Activated B cell treated with CpG ODN at 0.5 μM for 24 hours (primary cell): ENCODE data around the gene NAT9. TPM values are rescaled to one million over a fixed set of nuclear protein-coding genes. Genes with fewer than 3 reads are reported as not detected.

Experiments
- ATAC-seq: fragments of 200-7000 bp; cut with Tn5 transposase; one replicate; pipeline ENCODE4 v1.10.0; 2021; ENCODE audit warnings: low read depth, mild to moderate bottlenecking, moderate library complexity
- CTCF ChIA-PET: fragments of 350-600 bp; sonication (Branson Sonifier 250); formaldehyde crosslinking; loops from one replicate; lab custom pipeline; 2021; ENCODE audit warnings: antibody characterized with exemption; lab: Charles Lee
- POLR2A ChIA-PET: fragments of 350-600 bp; sonication (Branson Sonifier 250); formaldehyde crosslinking; loops from one replicate; lab custom pipeline; 2021; ENCODE audit warnings: antibody characterized with exemption; lab: Charles Lee
- DNase-seq: peaks from one replicate; pipeline ENCODE4 v3.0.0; 2022
- H3K27ac Mint-ChIP-seq: one replicate; pipeline ENCODE4 v1.8.0; 2020; ENCODE audit warnings: mixed read lengths
- H3K27me3 Mint-ChIP-seq: one replicate; pipeline ENCODE4 v1.8.0; 2021; ENCODE audit warnings: mixed read lengths
- H3K36me3 Mint-ChIP-seq: one replicate; pipeline ENCODE4 v1.8.0; 2021; ENCODE audit warnings: low read depth, mixed read lengths
- H3K4me1 Mint-ChIP-seq: one replicate; pipeline ENCODE4 v1.8.0; 2021; ENCODE audit warnings: mixed read lengths
- H3K4me3 Mint-ChIP-seq: one replicate; pipeline ENCODE4 v1.8.0; 2020; ENCODE audit warnings: mild to moderate bottlenecking, mixed read lengths
- H3K9me3 Mint-ChIP-seq: one replicate; pipeline ENCODE4 v1.8.0; 2020; ENCODE audit warnings: mixed read lengths
- intact Hi-C: fragments of 100-400 bp; cut with micrococcal nuclease; formaldehyde crosslinking; loops from one replicate; pipeline ENCODE4 v1.15.1; 2024
- total RNA-seq: library from RNA; stranded (reverse); gene quantifications from 2 replicates; pipeline ENCODE4 v1.2.3, GENCODE V29; 2022
- TF ChIP-seq, protein P1 (sequence below): fragments of 200-600 bp; IDR thresholded peaks from one replicate; pipeline ENCODE4 v1.8.0; 2022; ENCODE audit warnings: antibody characterized with exemption, mild to moderate bottlenecking

Gene NAT9
- total RNA-seq, 1 donor from 2014 or later = 79.7 TPM

GRCh38 chr17:74786431-74787055, 10.4 kb upstream of the NAT9 start:
- ATAC-seq = no peak
- CTCF ChIA-PET = interaction anchor here (1.4 kb wide), 1 partner anchor 37 kb away, joined by 3 read pairs; no protein-coding TSS in a partner anchor
- intact Hi-C loops = no loop called here

GRCh38 chr17:74785981-74786360, 9.8 kb upstream of the NAT9 start:
- ATAC-seq (no peak), DNase-seq (no peak)
- CTCF ChIA-PET = interaction anchor here (1.4 kb wide), 1 partner anchor 37 kb away, joined by 3 read pairs; no protein-coding TSS in a partner anchor
- Mint-ChIP-seq H3K27me3 (no peaks in the 10 kb centered on the region), H3K27ac (no peak overlapping the region), H3K4me3 (no peak overlapping the region), H3K4me1 (peaks cover 40% of the 10 kb centered on the region), H3K36me3 (peaks cover 19% of the 10 kb centered on the region), H3K9me3 (no peaks in the 10 kb centered on the region)
- POLR2A ChIA-PET = no interaction called here
- TF ChIP-seq, protein P1, sequence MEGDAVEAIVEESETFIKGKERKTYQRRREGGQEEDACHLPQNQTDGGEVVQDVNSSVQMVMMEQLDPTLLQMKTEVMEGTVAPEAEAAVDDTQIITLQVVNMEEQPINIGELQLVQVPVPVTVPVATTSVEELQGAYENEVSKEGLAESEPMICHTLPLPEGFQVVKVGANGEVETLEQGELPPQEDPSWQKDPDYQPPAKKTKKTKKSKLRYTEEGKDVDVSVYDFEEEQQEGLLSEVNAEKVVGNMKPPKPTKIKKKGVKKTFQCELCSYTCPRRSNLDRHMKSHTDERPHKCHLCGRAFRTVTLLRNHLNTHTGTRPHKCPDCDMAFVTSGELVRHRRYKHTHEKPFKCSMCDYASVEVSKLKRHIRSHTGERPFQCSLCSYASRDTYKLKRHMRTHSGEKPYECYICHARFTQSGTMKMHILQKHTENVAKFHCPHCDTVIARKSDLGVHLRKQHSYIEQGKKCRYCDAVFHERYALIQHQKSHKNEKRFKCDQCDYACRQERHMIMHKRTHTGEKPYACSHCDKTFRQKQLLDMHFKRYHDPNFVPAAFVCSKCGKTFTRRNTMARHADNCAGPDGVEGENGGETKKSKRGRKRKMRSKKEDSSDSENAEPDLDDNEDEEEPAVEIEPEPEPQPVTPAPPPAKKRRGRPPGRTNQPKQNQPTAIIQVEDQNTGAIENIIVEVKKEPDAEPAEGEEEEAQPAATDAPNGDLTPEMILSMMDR = no peak
- intact Hi-C loops = no loop called here

More at GRCh38 chr17:74786431-74787055, 10.4 kb upstream of the NAT9 start:
- Mint-ChIP-seq H3K27me3 (no peaks in the 10 kb centered on the region), H3K36me3 (peaks cover 21% of the 10 kb centered on the region), H3K4me3 (no peak overlapping the region), H3K4me1 (peaks cover 40% of the 10 kb centered on the region), H3K9me3 (no peaks in the 10 kb centered on the region), H3K27ac (no peak overlapping the region)
- TF ChIP-seq, protein P1 = no peak
- POLR2A ChIA-PET = no interaction called here
- no peak for DNase-seq

DNA sequence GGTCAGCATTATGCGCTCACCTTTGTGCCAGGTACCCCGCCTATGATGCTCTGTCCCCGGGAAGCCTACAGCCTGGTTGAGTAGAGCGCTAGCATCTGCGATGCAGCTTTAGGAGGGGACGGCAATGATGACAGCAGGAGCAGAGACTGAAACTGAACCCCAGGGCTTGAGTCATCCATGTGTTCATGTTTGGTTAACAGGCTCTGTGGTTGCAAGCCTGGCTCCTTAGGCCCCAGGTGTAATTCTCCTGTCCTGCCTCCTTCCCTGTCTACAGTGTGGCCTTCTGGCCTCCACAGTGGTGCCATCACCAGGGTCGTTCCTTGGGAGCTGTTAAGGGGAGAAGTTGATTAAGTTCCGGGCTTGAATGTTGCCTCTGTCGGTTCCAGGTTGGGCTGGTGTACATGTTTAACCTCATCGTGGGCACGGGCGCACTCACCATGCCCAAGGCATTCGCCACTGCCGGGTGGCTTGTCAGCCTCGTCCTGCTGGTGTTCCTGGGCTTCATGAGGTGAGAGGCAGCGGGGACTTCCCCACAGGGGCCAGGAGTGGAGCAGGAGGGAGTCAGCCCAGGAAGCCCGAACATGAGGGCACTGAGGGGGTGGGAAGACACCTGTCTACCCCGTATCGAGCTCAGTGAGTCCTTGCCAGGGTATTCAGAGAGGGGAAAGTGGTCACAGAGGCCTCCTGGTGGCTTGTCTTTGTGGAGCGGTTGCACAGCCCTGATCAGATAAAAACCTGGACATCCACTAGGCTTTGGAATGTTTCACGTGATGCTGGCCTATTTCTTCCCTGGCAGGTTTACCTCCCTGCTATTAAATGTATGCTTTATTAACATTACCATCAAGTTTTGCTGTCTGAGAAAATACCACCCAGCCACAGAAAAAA, 9.2 kb upstream of the NAT9 start:
- intact Hi-C loops = no loop called here
- H3K4me3 Mint-ChIP-seq = no peak overlapping the region
- TF ChIP-seq, protein P1 = no peak
- no peak for ATAC-seq
- no peaks in the 10 kb centered on the region for H3K27me3 Mint-ChIP-seq
- DNase-seq = no peak
- H3K4me1 Mint-ChIP-seq = peaks cover 42% of the 10 kb centered on the region
- peaks cover 14% of the 10 kb centered on the region for H3K36me3 Mint-ChIP-seq
- ChIA-PET CTCF (interaction anchor here (1.4 kb wide), 1 partner anchor 36 kb away, joined by 3 read pairs; no protein-coding TSS in a partner anchor), POLR2A (no interaction called here)
- no peak overlapping the region for H3K27ac Mint-ChIP-seq
- H3K9me3 Mint-ChIP-seq = no peaks in the 10 kb centered on the region

- TF ChIP-seq, protein P1 = no peak
- H3K4me1 Mint-ChIP-seq = peaks cover 53% of the 10 kb centered on the region
- POLR2A ChIA-PET = interaction anchor here (0.7 to 0.8 kb wide), 2 partner anchors 46 to 78 kb away, joined by 4 to 9 read pairs; no protein-coding TSS in a partner anchor
- H3K9me3 Mint-ChIP-seq = no peaks in the 10 kb centered on the region
- peaks cover 13% of the 10 kb centered on the region for H3K36me3 Mint-ChIP-seq
- DNase-seq (no peak), ATAC-seq (no peak)
- H3K27me3 Mint-ChIP-seq = no peaks in the 10 kb centered on the region
- CTCF ChIA-PET = no interaction called here
- no peak overlapping the region for H3K27ac Mint-ChIP-seq
- intact Hi-C loops = no loop called here
- peak overlapping the region; percentile 1 for H3K4me3 Mint-ChIP-seq
Measured at GRCh38 chr17:74784125-74784810, 8.1 kb upstream of the NAT9 start.
